GM19468 (cell line): ENCODE measurements around the gene PATZ1.
"Not testable (repeated sequence)": the region's sequence is repeated elsewhere in the genome, so short reads cannot be mapped to it uniquely, and the experiment has no call there.

ENCODE experiments used
- ATAC-seq: cut with Tn5 transposase; IDR thresholded peaks from one replicate; pipeline ENCODE4 v1.9.1; 2021; ENCODE audit warnings: mild to moderate bottlenecking, moderate library complexity, moderate number of reproducible peaks; ENCODE audit not compliant: unreplicated experiment; ENCODE audit errors: extremely low read depth

Gene PATZ1

DNA sequence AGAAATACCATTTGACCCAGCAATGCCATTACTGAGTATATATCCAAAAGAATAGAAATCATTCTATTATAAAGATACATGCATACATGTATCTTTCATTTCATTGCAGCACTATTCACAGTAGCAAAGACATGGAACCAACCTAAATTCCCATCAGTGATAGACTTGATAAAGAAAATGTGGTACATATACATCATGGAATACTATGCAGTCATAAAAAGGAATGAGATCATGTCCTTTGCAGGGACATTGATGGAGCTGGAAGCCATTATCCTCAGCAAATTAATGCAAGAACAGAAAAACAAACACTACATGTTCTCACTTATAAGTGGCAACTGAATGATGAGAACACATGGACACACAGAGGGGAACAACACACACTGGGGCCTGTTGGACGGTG is 31.9 kb downstream of the PATZ1 start:
- not testable (repeated sequence) for ATAC-seq

GRCh38 chr22:31313366-31314147 is 32.6 kb downstream of the PATZ1 start:
- ATAC-seq, result no peak

GRCh38 chr22:31308181-31308580 is 38.0 kb downstream of the PATZ1 start:
- no peak for ATAC-seq

DNA sequence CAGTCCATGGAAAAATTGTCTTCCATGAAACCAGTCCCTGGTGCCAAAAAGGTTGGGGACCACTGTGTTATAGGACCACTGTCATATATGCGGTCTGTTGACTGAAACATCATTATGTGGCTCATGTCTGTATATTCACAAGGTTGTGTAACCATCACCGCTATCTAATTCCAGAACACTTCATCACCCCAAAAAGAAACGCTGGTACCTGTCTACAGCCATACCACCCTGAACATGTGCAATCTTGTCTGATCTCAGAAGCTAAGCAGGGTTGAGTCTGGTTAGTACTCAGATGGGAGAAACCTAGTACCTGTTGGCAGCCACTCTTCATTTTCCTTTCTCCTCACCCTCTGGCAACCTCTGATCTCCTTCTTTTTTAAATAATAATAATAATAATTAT is 41.0 kb downstream of the PATZ1 start:
- no peak for ATAC-seq

GRCh38 chr22:31302537-31302936 is 43.6 kb downstream of the PATZ1 start:
- ATAC-seq, result no peak

DNA sequence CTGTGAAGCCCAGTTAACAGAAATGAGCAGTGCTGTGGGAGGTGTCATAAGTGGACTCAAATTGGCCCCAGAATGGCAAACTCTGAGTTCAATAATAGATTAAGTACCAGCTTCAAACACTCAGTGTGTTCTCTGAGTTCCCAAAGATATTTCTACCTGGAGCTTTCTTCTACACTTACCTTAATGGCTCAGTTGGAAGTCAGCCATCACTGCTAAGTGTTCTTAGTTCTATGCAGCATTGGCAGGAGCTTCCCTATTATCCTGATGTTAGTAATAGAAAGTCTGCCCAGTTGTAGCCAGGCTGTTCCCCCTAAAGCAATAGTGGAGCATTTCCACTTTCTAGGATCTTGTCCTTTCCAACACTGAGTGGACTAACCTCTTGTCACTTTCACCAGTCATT is 44.1 kb downstream of the PATZ1 start:
- no peak for ATAC-seq

- no peak for ATAC-seq
Measured at GRCh38 chr22:31300896-31301295, 45.2 kb downstream of the PATZ1 start.

- ATAC-seq, result no peak
Measured at GRCh38 chr22:31295831-31296657, 50.1 kb downstream of the PATZ1 start.

GRCh38 chr22:31295360-31295759 is 50.8 kb downstream of the PATZ1 start:
- no peak for ATAC-seq

GRCh38 chr22:31292236-31292989 is 53.7 kb downstream of the PATZ1 start, which contains the start of gene PIK3IP1:
PIK3IP1 (minus strand) TSS chr22:31292488; CDS start chr22:31292344, 144 bp downstream.
- ATAC-seq, result no peak

DNA sequence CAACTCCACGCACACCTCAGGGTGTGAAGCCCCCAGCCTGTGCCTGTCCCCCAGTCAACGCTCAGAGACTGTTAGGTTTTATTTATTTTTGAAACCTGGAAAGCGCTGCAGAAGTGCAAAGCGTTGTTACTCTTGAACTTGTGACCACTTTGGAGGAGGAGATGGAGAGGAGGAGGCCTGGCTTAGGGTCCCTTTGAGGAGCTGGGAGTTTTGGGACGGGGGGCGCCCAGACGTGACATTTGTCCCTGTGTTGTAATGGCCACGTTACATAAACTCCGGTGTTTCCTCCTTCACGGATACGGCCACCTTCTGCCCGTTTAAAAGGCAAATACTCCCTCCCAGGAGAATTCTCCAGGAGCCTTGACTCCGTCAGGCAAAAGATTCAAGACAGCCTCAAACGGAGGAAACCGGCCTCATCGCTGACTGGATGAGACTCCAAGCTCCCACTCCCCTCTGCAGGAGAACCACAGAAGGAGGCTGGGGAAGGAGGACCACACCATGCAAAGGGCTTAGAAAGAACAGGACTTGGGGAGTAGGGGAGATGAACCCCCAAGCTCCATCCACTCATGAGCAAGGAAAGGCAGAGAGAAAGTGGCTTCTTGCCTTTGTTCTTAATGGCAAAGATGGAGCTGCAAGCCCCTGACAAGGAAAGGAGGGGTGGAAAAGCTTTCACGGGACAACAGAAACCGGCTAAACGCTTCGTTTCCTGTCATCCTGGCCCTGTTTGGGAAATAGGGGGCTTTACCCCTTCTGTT is 54.5 kb downstream of the PATZ1 start:
- ATAC-seq, result no peak

DNA sequence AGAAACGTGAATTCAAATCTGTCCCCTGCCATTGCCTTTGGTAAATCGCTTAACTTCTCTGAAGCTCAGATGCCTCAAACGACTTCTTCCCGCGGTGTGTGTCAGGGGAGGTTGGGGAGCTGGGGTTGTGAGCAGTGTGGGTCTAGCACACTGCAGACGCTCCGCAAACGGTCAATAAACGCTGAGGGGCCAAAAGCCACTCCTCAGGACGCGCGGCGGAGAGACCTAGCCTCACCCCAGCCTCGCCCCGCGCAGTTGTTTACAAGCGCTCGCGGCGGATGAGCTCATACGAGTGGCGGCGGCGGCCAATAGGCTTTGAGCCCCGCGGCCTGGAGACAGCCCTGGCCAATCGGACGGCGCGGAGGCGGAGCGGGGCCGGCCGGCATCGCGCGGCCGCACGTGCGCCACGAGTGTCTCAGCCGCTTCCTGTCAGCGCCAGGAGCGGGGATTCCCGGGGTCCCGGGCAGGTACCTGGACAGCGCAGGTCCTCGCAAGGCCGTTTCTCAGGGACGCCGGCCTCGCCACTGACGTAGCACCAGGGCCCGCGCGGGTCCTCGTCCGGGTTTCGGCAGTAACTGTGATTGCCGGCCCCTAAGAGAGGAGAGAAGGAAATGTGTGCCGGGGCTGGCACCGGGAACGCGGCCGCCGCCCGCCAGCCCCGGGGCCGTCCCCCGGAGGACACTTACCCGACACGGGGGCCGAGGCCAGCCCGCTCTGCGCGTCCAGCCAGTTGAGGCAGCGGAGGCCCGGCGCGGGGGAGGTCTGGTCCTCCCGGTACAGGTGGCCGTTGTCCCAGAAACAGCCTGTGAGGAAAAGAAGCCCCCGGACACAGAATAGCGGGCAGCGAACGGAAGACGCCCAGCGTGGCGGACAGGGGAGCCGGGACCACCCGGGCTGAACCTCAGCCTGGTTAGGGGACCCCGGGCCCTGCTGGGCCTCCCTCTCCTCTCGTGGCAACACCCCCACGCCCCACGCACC is 55.4 kb downstream of the PATZ1 start:
- ATAC-seq, result peak; percentile 80

- ATAC-seq, result no peak
Measured at GRCh38 chr22:31289344-31289743, 56.8 kb downstream of the PATZ1 start.

DNA sequence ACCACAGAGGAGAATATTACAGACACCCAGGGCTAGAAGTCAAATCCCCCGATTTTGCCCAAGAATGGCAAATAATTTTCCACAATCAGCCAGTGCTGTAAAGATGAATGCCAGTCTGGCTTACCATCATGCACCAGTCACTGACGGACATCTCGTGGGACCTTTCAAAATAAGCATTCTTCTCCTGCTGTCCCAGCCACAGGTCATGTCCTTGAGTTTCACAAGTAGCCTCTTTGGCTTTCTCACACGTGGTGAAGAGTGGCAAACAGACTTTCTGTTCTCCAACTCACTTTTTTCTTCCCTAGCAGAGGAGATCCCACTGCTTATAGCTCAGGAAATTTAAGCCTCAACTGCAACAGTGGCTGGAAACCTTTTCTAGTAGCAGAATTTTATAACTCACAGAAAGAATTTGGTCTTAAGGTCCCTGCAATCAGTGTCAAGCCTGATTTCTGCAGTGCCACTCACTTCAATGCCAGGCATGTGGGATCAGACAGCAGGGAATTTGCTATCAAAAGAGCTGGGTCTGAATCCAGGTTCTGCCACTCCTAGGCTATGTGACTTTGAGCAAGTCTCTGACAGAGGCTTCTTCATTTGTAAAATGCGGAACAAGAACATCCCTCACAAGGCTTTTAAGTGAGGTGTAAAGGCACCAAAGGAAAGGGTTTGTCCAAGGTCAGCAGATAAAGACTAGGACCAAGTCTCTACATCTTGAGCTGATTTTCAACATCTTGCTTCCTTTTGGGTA is 57.5 kb downstream of the PATZ1 start:
- ATAC-seq, result no peak

DNA sequence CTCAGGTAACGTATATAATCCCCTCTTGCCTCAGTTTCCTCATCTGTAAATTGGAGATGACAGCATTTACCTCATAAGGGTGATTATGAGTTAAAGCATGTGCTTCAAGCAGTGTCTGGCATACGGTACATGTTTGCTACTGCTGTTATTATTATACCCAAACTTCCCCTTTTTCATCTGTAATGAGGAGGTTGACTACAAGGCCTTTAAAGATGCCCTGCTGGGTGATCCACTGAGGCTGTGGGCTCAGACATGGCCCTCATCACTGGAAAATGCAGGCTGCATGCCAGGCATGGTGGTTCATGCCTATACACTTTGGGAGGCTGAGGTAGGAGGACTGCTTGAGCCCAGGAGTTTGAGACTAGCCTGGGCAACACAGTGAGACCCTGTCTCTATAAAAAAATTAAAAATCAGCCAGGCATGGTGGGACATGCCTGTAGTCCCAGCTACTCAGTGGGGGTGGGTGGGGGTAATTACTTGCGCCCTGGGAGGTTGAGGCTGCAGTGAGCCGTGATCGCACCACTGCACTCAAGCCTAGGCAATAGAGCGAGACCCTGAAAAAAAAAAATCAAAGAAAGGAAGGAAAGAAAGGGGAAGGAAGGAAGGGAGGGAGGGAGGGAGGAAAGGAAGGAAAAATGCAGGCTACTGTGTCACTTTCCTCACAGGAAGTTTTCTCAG is 58.2 kb downstream of the PATZ1 start:
- no peak for ATAC-seq

- no peak for ATAC-seq
Measured at GRCh38 chr22:31286360-31287255, 59.5 kb downstream of the PATZ1 start.
